Measurements from ENCODE around the gene SLC30A3. TPM values are rescaled to one million over a fixed set of nuclear protein-coding genes. Genes with fewer than 3 reads are reported as not detected.
A peak's percentile ranks its signal among the peaks of the same experiment; 100 is the strongest.

Gene SLC30A3
- total and polyA plus RNA-seq, 5 donors: 7.3 to 17.3 (median 9.6) TPM

DNA sequence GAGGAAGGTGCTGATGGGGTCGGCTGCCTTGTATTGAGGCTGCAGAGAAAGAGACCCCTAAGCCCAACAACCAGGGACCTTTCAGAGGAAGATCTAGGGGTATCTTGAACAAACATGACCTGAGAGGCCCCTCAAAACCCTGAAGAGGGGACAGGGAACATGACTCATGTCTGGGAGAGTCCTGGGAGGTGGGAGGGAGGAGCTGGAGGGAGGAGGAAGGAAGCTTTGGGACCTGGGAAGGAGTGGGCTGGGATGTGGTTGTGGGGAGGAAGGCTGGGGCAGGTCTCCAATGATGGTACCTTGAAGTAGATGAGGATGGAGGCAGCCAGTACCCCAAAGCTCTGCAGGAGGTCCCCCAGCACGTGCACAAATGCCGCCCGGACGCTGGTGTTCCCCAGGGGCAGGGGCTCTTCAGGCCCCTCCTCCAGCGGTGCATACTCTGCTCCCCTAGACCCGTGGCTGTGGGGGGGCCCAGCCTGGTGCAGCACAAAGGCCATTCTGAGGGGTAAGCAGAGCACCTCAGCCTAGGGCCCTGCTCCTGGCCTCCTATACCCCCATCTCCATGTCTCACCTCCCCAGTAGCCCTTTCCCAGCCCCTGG is 5.9 kb downstream of the SLC30A3 start:
- Histone ChIP-seq H3K27ac (ENCODE audit: low read length) (no peak overlapping the region), H3K27me3 (ENCODE audit: control insufficient read depth, insufficient read depth) (no peaks in the 10 kb centered on the region), H3K9me3 (ENCODE audit: control insufficient read depth, low read length) (no peaks in the 10 kb centered on the region), H3K4me1 (ENCODE audit: control insufficient read depth, insufficient read depth, low read length) (no peaks in the 10 kb centered on the region), H3K4me3 (ENCODE audit: low read length) (no peak overlapping the region)
- WGBS: 78% methylated on average over 7 of the region's 7 CpGs
- ATAC-seq (no peak), DNase-seq (no peak)
- intact Hi-C loops (cut with DNase I): no loop called here

GRCh38 chr2:27255660-27256059 is 7.2 kb downstream of the SLC30A3 start:
- intact Hi-C loops (cut with DNase I): no loop called here
- no peak for DNase-seq
- no peaks in the 10 kb centered on the region for H3K9me3 ChIP-seq (ENCODE audit: control insufficient read depth, low read length)
- H3K27ac ChIP-seq (ENCODE audit: low read length): no peak overlapping the region
- 15% methylated on average over 1 of the region's 1 CpG for WGBS
- ATAC-seq: no peak
- H3K4me3 ChIP-seq (ENCODE audit: low read length): no peak overlapping the region
- H3K27me3 ChIP-seq (ENCODE audit: control insufficient read depth, insufficient read depth): no peaks in the 10 kb centered on the region
- H3K4me1 ChIP-seq (ENCODE audit: control insufficient read depth, insufficient read depth, low read length): no peaks in the 10 kb centered on the region

DNA sequence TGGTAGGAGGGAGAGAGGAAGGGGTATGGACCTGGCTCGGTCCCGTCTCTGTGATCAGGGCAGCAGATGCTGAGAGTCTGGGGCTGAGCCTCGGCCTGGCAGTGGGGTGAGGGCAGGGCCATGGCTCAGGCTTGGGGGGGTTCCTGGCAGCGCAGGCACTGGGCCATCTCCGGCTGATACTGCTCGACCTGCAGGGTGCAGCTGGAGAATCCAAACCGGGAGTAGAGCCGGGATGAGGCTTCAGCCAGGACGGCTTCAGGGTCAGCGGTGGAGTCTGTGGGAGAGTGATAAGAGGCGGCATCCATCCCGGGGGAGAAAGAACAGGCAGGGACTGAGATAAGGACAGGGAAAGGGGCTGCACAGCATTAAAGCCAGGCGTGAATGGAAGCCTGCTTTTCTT is 7.7 kb downstream of the SLC30A3 start:
- DNase-seq (no peak), ATAC-seq (peak; percentile 25 to 30)
- Histone ChIP-seq H3K4me1 (ENCODE audit: control insufficient read depth, insufficient read depth, low read length) (no peaks in the 10 kb centered on the region), H3K4me3 (ENCODE audit: low read length) (no peak overlapping the region), H3K27me3 (ENCODE audit: control insufficient read depth, insufficient read depth) (no peaks in the 10 kb centered on the region), H3K27ac (ENCODE audit: low read length) (no peak overlapping the region), H3K9me3 (ENCODE audit: control insufficient read depth, low read length) (no peaks in the 10 kb centered on the region)
- intact Hi-C loops (cut with DNase I): no loop called here
- WGBS: 16% methylated on average over 13 of the region's 13 CpGs

DNA sequence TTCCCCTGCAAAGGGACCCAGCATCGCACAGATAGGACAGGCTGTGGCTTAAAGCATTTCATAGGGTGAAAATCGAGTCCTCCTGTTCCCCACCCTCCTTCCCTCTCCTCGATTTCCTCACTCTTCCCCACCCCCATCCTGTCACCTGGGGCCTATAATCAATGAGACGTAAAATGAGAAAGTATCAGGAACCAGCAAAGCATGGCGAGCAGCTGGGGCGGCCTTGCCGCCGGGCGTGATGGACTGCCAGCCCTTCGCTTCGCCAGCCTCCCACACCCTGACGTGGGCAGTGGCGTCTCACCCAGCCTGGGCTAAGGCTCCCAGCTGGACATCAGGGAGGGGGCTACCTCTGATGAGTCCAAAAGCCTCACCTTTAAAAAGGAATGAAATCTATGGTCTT is 11.1 kb downstream of the SLC30A3 start:
- no peak overlapping the region for H3K27ac ChIP-seq (ENCODE audit: low read length)
- H3K27me3 ChIP-seq (ENCODE audit: control insufficient read depth, insufficient read depth): no peaks in the 10 kb centered on the region
- H3K4me1 ChIP-seq (ENCODE audit: control insufficient read depth, insufficient read depth, low read length): no peaks in the 10 kb centered on the region
- intact Hi-C loops (cut with DNase I): no loop called here
- WGBS: 78% methylated on average over 13 of the region's 13 CpGs
- no peak for DNase-seq
- no peak overlapping the region for H3K4me3 ChIP-seq (ENCODE audit: low read length)
- ATAC-seq: no peak
- no peaks in the 10 kb centered on the region for H3K9me3 ChIP-seq (ENCODE audit: control insufficient read depth, low read length)

- H3K9me3 ChIP-seq (ENCODE audit: control insufficient read depth, low read length): no peaks in the 10 kb centered on the region
- DNase-seq: peak in 1 of 3 donors; percentile 22
- H3K4me1 ChIP-seq (ENCODE audit: control insufficient read depth, insufficient read depth, low read length): no peaks in the 10 kb centered on the region
- H3K4me3 ChIP-seq (ENCODE audit: low read length): no peak overlapping the region
- 55% methylated on average over 13 of the region's 13 CpGs for WGBS
- no peak for ATAC-seq
- intact Hi-C loops (cut with DNase I): no loop called here
- no peaks in the 10 kb centered on the region for H3K27me3 ChIP-seq (ENCODE audit: control insufficient read depth, insufficient read depth)
- no peak overlapping the region for H3K27ac ChIP-seq (ENCODE audit: low read length)
Observed at GRCh38 chr2:27250652-27251379, 12.0 kb downstream of the SLC30A3 start.

DNA sequence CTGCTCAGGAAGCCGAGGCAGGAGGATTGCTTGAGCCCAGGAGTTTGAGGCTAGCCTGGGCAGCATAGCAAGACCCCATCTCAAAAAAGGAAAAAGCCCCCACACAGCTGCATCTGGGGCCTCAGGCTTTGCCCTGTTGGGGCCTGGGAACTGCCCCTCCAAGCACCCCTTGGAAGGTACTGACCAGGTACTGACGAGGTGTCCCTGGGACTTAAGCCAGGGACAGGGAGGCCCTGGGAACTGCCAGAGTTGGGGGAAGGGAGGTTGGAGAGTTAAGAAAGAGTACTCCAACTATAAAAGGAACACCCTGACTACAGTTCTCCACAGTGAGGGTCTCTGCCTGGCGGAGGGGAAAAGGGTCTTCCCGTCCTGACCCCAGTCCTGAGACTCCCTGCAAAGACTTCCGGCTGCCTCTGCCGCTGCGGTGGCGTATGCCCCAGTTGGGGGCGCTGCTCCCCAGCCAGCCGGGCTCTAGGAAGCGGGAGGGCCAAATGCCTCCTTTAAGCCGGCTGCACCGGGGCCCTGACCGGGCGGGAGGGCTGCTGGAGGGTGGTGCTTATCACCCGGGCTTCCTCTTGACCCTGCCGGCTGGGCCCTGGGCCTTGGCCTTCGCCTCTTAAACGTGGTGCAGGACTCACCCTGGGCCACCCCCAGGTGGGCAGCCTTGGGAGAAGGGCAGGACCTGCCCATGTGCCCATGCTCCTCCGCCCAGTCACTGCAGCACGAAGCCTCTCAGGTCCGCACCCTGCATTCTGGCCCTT is 12.8 kb downstream of the SLC30A3 start:
- Histone ChIP-seq H3K27me3 (ENCODE audit: control insufficient read depth, insufficient read depth) (no peaks in the 10 kb centered on the region), H3K27ac (ENCODE audit: low read length) (no peak overlapping the region), H3K4me1 (ENCODE audit: control insufficient read depth, insufficient read depth, low read length) (no peaks in the 10 kb centered on the region), H3K4me3 (ENCODE audit: low read length) (no peak overlapping the region), H3K9me3 (ENCODE audit: control insufficient read depth, low read length) (no peaks in the 10 kb centered on the region)
- WGBS: 22% methylated on average over 22 of the region's 22 CpGs
- DNase-seq (peak; percentile 57 to 86 (median 83)), ATAC-seq (peak; percentile 73 to 85)
- intact Hi-C loops (cut with DNase I): loop anchor here in 1 of 4 donors (5.0 kb wide), 1 partner anchor 32 kb away; the partner anchor contains the start of gene TRIM54

DNA sequence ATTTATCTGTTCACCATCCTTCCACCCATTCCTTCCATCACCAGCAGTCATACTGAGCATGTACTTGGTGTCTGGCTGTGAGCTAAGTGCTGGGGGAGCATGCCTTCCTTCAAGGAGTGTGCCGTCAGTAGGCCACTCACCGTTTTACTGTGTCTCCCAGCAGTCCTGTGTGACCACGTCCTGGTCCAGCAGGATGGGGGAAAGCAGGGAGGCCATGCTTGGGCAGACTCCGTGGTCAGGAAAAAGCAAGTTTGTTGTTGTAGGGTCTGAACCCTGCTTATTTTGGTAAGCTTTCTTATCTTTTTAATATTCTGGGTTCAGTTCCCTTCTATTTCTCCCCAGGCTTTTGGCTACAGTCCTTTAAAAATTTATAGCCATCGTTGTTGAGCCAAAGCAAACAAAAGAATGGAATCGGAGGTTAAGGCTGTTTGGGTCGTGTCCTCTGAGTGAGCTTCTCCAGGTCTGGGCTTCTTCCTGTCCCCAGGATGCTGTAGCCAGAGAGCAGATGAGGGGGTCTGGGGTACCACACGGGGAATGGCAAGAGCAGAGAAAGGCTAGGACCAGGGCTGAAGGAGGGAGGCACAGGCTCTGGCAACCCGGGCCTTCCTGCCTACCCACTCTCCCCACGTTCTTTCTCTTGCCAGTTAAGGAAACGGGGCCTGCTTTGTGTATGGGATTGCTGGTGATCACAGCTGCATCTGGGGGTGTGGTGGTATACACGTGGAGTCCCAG is 13.5 kb downstream of the SLC30A3 start:
- H3K9me3 ChIP-seq (ENCODE audit: control insufficient read depth, low read length): no peaks in the 10 kb centered on the region
- intact Hi-C loops (cut with DNase I): loop anchor here in 1 of 4 donors (5.0 kb wide), 1 partner anchor 33 kb away; the partner anchor contains the start of gene TRIM54
- ATAC-seq (no peak), DNase-seq (peak in 1 of 3 donors; percentile 15)
- H3K27ac ChIP-seq (ENCODE audit: low read length): no peak overlapping the region
- H3K4me1 ChIP-seq (ENCODE audit: control insufficient read depth, insufficient read depth, low read length): peaks cover 1% of the 10 kb centered on the region
- WGBS: 46% methylated on average over 12 of the region's 12 CpGs
- H3K4me3 ChIP-seq (ENCODE audit: low read length): no peak overlapping the region
- H3K27me3 ChIP-seq (ENCODE audit: control insufficient read depth, insufficient read depth): no peaks in the 10 kb centered on the region

DNA sequence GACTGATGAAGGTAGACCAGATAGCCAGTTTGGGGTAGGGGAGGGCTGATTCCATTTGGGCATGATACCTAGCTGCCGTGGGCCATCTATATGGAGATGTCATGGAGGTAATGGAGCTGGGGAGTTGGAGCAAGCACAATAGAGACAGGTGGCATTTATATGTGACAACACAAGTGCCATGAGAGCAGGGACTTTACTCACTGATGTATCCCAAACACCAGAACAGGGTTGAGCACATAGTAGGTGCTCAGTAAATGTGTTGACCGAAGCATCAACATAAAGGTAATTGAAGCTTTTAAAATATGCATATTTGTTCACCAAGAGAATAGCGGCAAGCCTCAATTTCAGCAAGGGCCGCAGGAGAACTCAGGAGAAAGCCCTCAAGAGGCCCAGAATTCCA is 15.0 kb downstream of the SLC30A3 start:
- Histone ChIP-seq H3K4me1 (ENCODE audit: control insufficient read depth, insufficient read depth, low read length) (peaks cover 1% of the 10 kb centered on the region), H3K4me3 (ENCODE audit: low read length) (no peak overlapping the region), H3K9me3 (ENCODE audit: control insufficient read depth, low read length) (no peaks in the 10 kb centered on the region), H3K27me3 (ENCODE audit: control insufficient read depth, insufficient read depth) (no peaks in the 10 kb centered on the region), H3K27ac (ENCODE audit: low read length) (no peak overlapping the region)
- DNase-seq: no peak
- WGBS: 67% methylated on average over 4 of the region's 4 CpGs
- no peak for ATAC-seq
- intact Hi-C loops (cut with DNase I): loop anchor here in 1 of 4 donors (5.0 kb wide), 1 partner anchor 34 kb away; the partner anchor contains the start of gene TRIM54

- WGBS: 38% methylated on average over 4 of the region's 4 CpGs
- no peak overlapping the region for H3K4me3 ChIP-seq (ENCODE audit: low read length)
- ATAC-seq (no peak), DNase-seq (no peak)
- no peaks in the 10 kb centered on the region for H3K27me3 ChIP-seq (ENCODE audit: control insufficient read depth, insufficient read depth)
- no peak overlapping the region for H3K27ac ChIP-seq (ENCODE audit: low read length)
- H3K9me3 ChIP-seq (ENCODE audit: control insufficient read depth, low read length): no peaks in the 10 kb centered on the region
- intact Hi-C loops (cut with DNase I): loop anchor here in 1 of 4 donors (5.0 kb wide), 1 partner anchor 37 kb away; the partner anchor contains the start of gene TRIM54
- H3K4me1 ChIP-seq (ENCODE audit: control insufficient read depth, insufficient read depth, low read length): peaks cover 1% of the 10 kb centered on the region
Observed at GRCh38 chr2:27245626-27246025, 17.2 kb downstream of the SLC30A3 start.

GRCh38 chr2:27245116-27245515 is 17.7 kb downstream of the SLC30A3 start:
- DNase-seq (peak in 1 of 3 donors; percentile 10), ATAC-seq (no peak)
- Histone ChIP-seq H3K9me3 (ENCODE audit: control insufficient read depth, low read length) (no peaks in the 10 kb centered on the region), H3K4me1 (ENCODE audit: control insufficient read depth, insufficient read depth, low read length) (peaks cover 1% of the 10 kb centered on the region), H3K27ac (ENCODE audit: low read length) (peak overlapping the region; percentile 15), H3K27me3 (ENCODE audit: control insufficient read depth, insufficient read depth) (no peaks in the 10 kb centered on the region), H3K4me3 (ENCODE audit: low read length) (no peak overlapping the region)
- WGBS: 65% methylated on average over 10 of the region's 10 CpGs
- intact Hi-C loops (cut with DNase I): loop anchor here in 1 of 4 donors (5.0 kb wide), 1 partner anchor 37 kb away; the partner anchor contains the start of gene TRIM54

Measured in right cardiac atrium (tissue), 5 donors.